NCI-H1417 (cell line): ENCODE results near the gene ARHGAP24.
A peak's percentile ranks its signal among the peaks of the same experiment; 100 is the strongest.

ENCODE experiments used
- DNase-seq, 3 experiments: peaks; one replicate each; lab custom pipeline; 2025; lab: John Stamatoyannopoulos, UW

ARHGAP24 gene

DNA sequence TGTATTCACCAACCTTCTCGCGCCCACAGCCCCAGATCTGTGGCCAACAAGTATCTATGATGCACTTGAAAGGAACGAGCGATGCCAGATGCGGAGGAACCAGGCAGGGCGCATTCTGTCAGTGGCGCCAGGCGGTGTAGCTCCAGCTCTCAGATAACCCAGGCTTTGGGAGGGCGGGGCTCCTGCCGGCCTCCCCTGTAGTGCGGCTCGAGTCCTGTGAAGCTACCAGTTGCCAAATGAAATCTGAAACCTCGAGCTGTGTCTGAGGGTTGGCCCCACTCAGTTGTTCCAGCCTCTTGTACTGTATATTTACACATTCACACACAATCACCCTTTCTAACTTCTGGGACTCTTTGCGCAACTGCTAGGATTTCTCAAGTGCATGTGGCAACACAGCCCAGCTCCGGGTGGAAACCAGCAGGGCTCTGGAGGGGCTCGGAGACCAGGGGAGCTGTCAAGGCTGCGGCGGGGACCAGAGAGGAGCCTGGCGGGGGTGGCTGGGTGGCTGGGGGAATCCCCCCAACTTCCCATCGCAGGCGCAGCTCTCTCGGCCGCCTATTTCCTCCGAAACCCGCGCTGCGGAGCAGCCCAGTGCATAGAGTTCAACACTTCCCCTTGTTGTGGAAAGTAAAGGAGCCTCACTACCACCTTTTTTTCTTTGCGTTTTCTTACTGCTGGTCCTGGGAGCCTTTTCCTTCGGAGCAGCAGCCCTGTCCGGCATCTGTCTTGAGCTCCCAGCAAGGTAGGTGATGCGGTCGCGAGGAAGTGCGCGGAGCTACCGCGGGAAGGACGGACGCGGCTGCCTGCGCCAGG is at the start of gene ARHGAP24:
Gene ARHGAP24, plus strand, starts transcription at position 333 of the 813 bp plus-strand sequence.
- peak; percentile 74 to 99 (median 89) for DNase-seq

GRCh38 chr4:85426366-85426765 is 48.6 kb upstream of the ARHGAP24 start:
- DNase-seq = peak in 1 of 3 experiments; percentile 8

DNA sequence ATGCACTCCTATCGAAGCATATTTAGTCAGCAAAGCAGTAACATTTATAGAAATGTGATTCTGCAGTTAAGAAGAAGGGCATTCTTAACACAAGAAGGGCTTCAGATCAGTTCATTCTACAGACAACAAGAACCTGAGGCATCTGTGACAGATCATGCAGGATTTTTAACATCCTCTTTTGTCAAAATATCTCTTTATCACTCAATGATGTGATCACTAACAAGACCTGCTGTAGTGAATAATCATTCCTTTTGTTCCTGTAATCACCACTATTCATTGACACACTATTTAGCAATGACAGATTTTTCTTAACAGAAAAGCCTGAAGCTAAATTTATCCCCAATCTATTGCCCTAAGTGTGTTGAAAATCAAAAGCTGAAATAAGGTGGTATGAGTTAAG is 47.8 kb upstream of the ARHGAP24 start:
- DNase-seq = peak in 1 of 3 experiments; percentile 29

GRCh38 chr4:85430226-85430625 is 44.7 kb upstream of the ARHGAP24 start:
- no peak for DNase-seq

DNA sequence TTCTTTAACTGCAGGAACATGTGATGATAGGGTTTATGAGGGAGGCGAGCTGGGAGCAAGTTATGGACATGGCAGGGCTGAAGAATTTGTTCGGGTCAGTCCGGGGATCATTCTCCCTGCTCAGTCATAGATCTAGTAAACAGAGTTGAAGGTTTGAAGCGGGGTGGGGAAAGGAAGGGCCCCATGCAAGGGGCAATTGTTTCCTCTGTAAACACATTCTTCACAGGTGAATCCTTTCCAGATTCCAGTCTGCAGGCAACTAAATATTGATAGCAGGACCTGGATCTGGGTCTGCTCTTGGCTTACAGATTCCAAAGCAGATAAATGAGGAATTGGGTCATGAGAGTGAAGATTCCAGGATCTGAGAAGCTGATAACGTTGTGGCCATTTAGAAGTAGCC is 44.3 kb upstream of the ARHGAP24 start:
- no peak for DNase-seq

DNA sequence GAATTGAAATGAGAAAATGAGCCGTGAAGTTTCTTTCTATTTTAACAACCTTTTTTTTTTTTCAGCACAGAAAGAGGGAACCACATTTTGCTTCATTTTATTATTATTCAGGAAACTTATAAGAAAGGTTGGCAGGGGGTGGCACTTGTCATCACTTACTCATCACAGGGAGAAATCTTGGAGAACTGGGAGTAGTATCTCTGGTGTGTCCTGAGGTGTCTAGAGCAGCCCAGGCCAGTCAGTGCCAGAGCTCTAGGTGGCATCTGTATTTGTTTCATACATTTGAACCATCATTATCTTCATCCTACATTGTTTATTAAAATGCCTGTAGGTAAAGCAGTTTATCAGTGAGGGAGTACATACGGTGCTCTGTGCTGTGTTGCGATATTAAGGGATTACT is 43.8 kb upstream of the ARHGAP24 start:
- DNase-seq = no peak

DNA sequence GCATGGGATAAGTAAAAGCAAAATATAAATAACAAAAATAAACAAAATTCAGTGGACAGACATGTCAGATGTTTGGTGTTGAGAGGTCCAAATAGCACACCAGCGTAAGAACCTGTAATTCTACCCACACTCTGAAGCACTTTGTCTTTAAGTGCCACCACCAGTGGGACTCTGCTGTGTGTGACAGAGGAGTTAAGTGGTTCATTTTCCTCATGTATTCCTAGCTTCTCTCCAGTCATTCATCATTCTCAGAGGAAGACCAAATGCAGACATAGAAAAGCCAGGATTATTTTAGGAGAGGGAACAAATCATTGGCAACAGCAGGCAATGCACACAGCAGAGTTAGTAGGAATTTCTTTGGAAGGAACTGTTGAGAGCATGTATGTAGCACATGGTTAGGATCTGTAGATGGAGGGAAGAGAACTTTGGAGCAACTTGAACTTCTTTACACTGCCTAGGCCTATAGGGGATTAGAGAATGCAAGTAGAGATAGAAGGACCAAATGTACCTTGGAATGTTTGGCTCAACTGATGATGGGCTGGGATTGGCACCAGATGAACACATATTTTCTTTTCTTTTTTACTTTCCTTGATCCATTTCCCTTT is 43.0 kb upstream of the ARHGAP24 start:
- DNase-seq = peak in 2 of 3 experiments; percentile 13 to 89

DNA sequence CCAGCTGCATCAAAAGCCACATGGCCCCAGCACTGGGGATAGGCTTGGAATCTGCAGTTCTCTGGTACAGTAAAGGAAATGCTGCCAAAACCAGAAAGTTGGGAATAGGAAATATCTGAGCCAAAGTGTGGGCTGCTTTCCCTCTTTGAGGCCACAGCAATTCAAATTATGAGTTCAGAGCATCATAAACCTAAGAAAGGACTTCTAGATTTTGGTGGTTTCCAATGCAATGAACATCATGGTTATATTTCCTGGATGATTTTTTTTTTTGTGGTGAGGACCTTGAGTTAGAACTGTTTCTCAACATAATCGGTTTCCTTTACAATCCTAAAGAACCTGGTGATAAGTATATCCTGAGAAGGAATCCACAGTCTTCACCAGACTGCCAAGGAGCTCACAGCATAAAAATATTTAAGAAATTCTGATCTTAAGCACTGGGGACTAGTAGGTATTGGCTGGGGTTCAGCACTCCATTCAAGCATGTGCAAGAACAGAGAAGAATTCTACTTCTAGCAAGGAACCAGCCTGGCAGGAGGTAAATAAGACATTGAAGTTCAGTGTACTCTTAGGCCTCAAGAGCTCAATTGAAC is 29.8 kb upstream of the ARHGAP24 start:
- DNase-seq = no peak

DNA sequence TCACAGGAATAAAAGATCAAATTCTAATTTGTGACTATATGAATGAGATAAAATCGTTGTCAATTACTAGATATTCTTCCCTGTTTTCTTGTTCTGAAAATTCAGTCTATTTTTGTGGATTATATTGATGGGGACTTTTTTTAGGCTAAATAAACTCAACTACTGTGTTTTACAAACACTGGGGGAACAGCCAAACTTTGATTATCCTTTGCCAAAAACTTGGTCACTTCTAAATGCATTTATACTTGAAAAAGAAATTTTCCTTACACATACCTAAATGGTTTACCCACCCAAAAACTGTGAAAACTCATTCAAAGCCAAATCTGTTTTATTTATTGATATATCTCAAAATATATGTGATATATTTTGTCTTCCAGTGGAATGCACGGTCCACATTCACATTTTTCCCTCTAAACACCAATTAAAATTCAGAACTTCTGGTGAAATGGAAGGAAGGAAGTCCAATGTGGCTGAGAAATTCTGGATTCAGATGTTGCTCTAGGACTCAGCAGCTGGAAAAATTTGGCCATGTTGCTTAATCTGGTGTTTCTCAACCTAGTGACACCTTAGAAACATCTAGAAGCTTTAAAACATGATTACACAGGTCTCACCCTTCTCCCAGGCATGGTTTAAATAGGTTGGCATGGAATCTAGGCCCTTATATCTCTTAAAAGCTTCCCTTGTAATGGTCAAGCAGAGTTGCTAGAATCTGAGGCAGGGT is 28.6 kb upstream of the ARHGAP24 start:
- DNase-seq = no peak

DNA sequence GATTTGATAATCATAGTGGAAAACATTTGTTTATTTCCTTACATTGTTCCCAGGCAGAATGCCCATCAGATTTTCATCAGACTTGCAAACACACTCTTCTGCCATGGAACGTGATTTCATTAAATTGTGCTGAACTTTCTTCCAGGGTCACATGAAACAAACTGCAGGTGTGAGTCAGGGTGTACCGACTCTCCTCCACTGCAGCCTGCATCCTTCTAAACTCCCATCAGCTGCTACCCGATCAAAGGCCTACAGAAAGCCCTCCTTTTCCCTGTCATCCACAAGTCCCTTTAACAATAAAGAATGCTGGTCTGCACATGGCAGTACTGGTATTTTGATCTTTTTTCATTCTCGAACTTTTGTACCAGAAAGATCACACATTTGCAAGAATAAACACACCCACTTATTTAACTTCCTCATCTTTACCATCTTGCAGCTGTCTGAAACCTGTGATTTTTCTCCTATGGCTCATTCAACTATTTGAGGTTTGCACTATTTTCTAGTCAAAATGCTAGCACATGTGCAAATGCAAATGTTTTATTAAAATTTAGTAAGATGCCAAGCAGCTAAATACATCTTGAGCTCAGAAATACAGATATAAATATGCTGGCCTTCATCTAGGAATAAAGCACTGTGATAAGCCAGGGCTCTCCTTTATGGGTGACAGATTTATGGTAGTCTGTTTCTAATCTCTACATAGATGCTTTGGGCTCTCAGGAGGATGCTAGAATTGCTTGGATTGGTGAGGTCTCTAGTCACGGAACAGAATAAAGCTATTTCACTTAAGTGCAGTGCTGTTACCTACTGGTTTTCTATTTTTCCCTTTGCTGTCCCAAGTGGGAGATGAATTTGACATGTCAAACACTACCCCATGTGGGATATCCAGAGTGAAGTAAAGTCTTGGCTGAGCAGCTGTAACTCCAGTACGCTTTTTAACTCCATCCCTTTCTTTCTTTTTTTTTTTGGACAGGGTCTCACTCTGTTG is 25.8 kb upstream of the ARHGAP24 start:
- DNase-seq = no peak

DNA sequence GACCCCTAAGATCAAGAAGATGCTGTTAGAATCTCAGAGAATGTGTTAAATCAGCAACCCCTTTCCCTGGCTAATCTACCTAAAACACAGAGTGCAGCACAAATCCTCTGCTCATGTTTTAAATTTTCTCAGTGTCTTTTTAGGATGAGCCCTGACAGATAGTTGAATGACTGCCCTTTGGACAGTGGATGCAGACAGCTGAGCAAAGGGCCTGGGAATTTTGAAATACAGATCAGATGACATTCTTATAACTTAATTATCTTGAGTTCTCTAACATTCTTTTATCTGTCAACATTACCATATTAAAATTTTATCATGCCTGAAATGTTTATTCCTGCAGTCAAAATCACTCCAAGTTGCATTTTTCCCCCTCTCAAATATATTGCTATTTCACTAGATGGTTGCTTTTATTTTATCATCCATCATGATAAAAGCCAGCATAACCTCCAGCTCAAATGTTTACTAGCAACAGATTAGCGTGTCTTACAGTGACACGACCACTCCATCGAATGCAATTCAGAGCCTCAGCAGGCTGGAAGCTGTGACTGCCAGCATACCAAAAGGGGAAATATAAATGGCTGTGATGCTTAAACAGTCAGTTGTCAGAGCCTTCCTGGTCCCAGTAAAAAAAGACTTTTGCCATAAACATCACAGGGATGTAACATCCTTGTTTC is 22.8 kb upstream of the ARHGAP24 start:
- DNase-seq = peak in 2 of 3 experiments; percentile 2 to 25

GRCh38 chr4:85455942-85456341 is 19.0 kb upstream of the ARHGAP24 start:
- no peak for DNase-seq

GRCh38 chr4:85457752-85458467 is 17.0 kb upstream of the ARHGAP24 start:
- no peak for DNase-seq

DNA sequence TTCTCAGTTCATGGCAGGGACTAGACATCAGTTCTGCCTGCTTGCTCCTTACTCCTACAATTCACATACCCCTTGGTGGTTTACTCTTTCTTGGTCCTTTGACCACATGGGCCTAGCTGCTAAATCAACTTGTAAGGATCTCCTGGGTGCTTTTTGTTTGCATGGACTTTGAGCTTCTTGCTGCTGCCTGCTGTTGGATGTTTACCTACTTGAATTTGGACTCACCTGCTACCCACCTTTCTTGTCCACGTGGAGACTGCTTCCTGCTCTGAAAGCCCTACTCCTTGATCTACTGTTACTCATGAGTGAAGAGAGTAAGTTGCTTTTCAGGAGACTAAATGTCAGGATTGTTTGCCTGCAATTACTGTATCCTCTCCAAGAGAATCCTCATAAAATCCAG is 15.2 kb upstream of the ARHGAP24 start:
- DNase-seq = no peak

GRCh38 chr4:85474356-85474755 is 594 bp upstream of the ARHGAP24 start:
- DNase-seq = no peak

GRCh38 chr4:85475631-85476233 is 782 bp downstream of the ARHGAP24 start:
- DNase-seq = peak; percentile 61 to 75 (median 68)

- no peak for DNase-seq
Measured at GRCh38 chr4:85476381-85476780, 1.4 kb downstream of the ARHGAP24 start.

DNA sequence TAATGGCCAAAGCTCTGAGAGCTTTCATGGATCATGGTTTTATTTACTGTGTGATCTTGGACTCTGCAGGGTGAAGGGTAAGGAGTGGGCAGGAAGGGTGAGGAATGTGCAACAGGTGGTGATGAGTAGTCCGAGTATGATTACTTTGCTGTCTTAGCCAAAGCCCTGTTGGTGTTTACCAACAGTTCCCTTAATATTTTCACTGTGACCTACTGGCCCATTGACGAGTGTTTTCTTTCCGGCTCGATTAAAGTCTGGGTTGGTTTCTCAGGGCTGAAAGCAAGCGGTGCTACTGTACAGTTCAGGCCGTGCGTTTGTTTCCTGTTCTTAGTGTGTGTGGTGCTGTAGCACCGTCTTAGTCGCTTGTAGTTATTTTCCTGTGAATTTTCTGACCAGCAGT is 2.6 kb downstream of the ARHGAP24 start:
- DNase-seq = no peak

DNA sequence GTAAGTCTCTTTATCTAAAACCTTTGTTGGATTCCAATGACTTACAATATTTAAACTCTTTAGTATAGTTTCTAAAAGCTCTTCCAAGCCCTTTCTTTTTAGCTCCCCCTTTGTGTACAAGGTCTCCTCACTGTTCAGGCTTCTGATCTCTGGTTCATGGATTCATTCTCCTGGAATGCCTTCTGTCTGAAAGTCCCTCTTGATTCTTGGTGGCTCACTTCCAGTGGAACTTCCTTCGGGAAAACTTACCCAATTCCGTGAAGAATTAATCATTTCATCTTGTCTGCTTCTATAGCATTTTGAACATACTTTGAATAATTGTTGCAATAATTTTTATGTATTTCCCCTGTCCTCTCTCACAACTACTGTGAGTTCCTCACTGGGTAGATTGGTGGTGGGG is 3.6 kb downstream of the ARHGAP24 start:
- DNase-seq = no peak
